HG03439 (cell line): Measurements from ENCODE around the gene NRIP2.

ENCODE experiments used
- ATAC-seq: cut with Tn5 transposase; IDR thresholded peaks from one replicate; pipeline ENCODE4 v1.9.1; 2021; ENCODE audit warnings: mild to moderate bottlenecking, moderate library complexity; ENCODE audit not compliant: unreplicated experiment

NRIP2 gene

DNA sequence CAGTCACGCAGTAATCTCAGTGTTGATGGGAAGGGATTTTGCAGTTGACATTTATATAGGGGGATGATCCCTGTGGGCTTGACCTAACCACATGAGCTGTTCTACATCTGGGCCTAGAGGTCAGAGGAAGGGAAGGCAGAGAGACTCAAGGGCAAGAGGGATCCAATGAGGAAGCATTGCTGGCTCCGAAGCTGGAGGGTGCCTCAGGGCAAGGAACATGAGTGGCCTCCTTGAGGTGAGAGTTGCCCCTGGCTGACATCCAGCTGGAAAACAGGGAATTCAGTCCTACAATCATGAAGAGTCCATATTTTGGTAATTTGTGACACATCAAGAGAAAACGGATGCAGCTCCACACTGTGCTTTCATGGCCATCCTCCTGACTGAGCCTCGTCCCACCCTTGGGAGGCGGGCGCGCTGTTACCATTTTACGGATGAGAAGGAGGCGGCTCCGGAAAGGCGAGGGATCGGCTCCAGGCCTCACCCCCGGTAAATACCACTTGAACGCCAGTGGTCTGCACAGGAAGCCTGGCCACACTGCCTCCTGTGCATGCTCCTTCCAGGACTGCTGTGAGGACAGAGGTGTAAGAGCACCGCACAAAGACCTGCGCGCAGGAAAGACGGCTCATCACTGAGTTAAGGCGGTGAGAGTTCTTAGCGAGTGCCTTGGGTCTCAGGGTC is 58.6 kb downstream of the NRIP2 start:
- ATAC-seq = no peak

DNA sequence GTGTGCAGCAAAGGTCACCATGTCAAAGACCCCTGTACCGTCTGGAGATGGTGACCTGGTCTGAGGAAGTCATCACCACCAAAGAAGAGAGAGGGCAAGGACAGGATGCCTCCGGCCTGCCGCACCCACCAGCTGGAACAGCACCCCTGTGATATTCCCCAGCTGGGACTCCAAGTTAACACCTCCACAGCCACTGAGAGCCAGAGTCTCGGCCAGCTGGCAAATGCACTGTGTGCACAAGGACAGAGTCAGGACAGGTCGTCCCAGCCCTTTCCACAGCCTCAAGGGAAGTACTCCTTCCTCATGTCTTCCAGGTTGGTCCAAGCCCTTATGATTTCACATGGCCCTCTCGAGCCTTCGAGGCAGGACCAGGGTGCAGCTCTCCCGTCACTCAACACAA is 59.4 kb downstream of the NRIP2 start:
- no peak for ATAC-seq
